Measurements from ENCODE around the gene DSP. TPM values are rescaled to one million over a fixed set of nuclear protein-coding genes. Genes with fewer than 3 reads are reported as not detected.
A peak's percentile ranks its signal among the peaks of the same experiment; 100 is the strongest.

The DSP gene
- polyA plus RNA-seq, 6 donors from 2014 or later, result 6.3 to 49.2 (median 15.8) TPM

GRCh38 chr6:7515363-7515762, 26.1 kb upstream of the DSP start:
- H3K4me1 Mint-ChIP-seq, result no peaks in the 10 kb centered on the region
- no peak overlapping the region for H3K27ac Mint-ChIP-seq
- H3K9me3 Mint-ChIP-seq, result no peaks in the 10 kb centered on the region
- DNase-seq (no peak), ATAC-seq (ENCODE audit: low read depth in 2 of 2) (no peak)
- H3K36me3 Mint-ChIP-seq, result no peaks in the 10 kb centered on the region
- peaks cover 2 to 53% (median 39%) of the 10 kb centered on the region in 3 donors for H3K27me3 Mint-ChIP-seq
- no peak overlapping the region for H3K4me3 Mint-ChIP-seq

GRCh38 chr6:7518877-7519276, 22.6 kb upstream of the DSP start:
- Mint-ChIP-seq H3K27me3 (peaks cover 4 to 31% (median 29%) of the 10 kb centered on the region in 3 donors), H3K36me3 (no peaks in the 10 kb centered on the region), H3K4me1 (peaks cover 0 to 14% (median 9%) of the 10 kb centered on the region in 3 donors), H3K27ac (no peak overlapping the region), H3K9me3 (no peaks in the 10 kb centered on the region), H3K4me3 (no peak overlapping the region)
- no peak for ATAC-seq (ENCODE audit: low read depth in 2 of 2)
- no peak for DNase-seq

DNA sequence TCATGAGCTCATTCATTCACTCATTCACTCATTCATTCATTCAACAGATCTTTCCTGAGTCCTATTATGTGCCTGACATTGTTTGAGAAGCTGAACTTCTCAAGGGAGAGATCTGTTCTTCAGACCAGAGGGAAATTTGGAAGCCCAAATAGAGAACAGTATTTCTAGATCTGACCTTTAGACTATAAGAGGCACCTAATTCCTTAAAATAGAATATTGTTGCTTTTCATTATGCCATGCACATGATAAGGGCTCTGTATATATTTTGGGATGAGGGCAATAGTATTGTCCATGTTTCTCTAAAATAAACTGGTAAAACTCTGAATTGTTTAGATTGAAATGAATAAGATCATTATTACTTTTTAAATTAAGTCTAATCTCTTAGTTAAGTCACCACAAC, 18.6 kb upstream of the DSP start:
- Mint-ChIP-seq H3K27me3 (peaks cover 31 to 56% (median 40%) of the 10 kb centered on the region in 3 donors), H3K4me3 (no peak overlapping the region), H3K9me3 (no peaks in the 10 kb centered on the region), H3K36me3 (no peaks in the 10 kb centered on the region), H3K4me1 (peaks cover 0 to 14% (median 9%) of the 10 kb centered on the region in 3 donors), H3K27ac (peak overlapping the region in 1 of 6 donors; percentile 42)
- no peak for DNase-seq
- no peak for ATAC-seq (ENCODE audit: low read depth in 2 of 2)

GRCh38 chr6:7523922-7524321, 17.5 kb upstream of the DSP start:
- no peaks in the 10 kb centered on the region for H3K9me3 Mint-ChIP-seq
- ATAC-seq (ENCODE audit: low read depth in 2 of 2), result no peak
- H3K4me1 Mint-ChIP-seq, result peaks cover 0 to 14% (median 9%) of the 10 kb centered on the region in 3 donors
- no peaks in the 10 kb centered on the region for H3K36me3 Mint-ChIP-seq
- H3K27me3 Mint-ChIP-seq, result peaks cover 35 to 62% (median 48%) of the 10 kb centered on the region in 3 donors
- no peak overlapping the region for H3K4me3 Mint-ChIP-seq
- H3K27ac Mint-ChIP-seq, result no peak overlapping the region
- no peak for DNase-seq

DNA sequence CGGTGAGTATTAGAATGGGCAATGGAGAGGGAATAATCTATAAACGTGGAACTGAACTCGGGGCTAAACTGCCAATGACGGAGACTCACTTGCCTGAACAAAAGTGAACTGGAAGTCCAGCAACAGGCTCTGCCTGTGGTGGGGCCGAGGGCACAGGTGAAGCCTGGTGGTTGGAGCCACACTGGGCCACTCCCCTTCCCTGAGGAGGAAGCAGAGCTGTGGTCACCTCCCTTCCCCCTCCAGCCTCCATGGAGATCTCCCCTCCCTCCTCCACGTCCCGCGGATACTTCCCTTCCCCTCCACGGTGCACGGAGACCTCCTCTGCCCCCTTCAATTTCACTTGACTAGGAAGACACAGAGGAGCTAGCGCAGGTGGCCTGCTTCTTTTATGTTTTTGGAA, 14.7 kb upstream of the DSP start:
- ATAC-seq (ENCODE audit: low read depth in 2 of 2) (no peak), DNase-seq (no peak)
- Mint-ChIP-seq H3K9me3 (no peaks in the 10 kb centered on the region), H3K36me3 (no peaks in the 10 kb centered on the region), H3K27ac (no peak overlapping the region), H3K27me3 (peaks cover 35 to 56% (median 51%) of the 10 kb centered on the region in 3 donors), H3K4me3 (peak overlapping the region in 1 of 8 donors; percentile 67), H3K4me1 (peaks cover 0 to 10% (median 8%) of the 10 kb centered on the region in 3 donors)

DNA sequence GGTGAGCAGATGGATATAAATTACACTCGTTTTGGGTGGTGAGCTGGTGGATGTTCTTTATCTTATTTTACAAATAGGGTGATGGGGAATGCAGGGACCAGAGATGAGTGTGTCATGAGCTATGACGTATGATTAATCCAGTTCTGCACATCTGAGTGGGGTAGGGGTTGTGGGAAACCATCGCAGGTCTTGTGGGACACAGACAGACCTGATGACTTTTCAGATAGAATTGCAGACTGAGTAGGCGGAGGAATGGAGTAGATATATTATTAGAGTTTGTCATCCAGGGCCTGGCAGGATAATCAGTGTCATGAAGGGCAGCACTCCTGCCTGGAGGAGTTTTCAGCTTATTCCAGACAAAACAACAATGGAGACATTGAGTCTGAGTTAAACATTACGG, 12.9 kb upstream of the DSP start:
- Mint-ChIP-seq H3K4me1 (no peaks in the 10 kb centered on the region), H3K36me3 (no peaks in the 10 kb centered on the region), H3K27me3 (peaks cover 35 to 56% (median 47%) of the 10 kb centered on the region in 3 donors), H3K27ac (no peak overlapping the region), H3K4me3 (no peak overlapping the region), H3K9me3 (no peaks in the 10 kb centered on the region)
- no peak for ATAC-seq (ENCODE audit: low read depth in 2 of 2)
- DNase-seq, result no peak

DNA sequence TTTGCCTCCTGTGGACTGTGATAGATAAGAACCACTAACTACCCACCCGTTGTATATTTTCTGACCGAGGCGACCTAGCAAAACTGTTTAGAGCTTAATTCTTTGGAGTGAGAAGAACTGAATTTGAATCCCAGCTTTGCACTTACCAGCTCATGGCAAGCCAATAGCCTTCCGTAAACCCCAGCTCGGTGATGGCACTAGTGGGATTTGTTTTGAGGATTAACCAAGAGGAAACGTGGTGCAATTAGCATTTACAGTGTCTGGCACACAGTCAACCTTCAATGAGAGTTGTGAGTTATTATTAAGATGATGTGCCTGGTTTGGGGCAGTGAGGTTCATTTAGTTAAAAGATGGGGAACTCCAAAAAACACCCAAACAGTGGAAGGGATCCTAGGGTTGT, 12.3 kb upstream of the DSP start:
- Mint-ChIP-seq H3K27ac (no peak overlapping the region), H3K4me3 (no peak overlapping the region), H3K36me3 (no peaks in the 10 kb centered on the region), H3K9me3 (no peaks in the 10 kb centered on the region), H3K4me1 (no peaks in the 10 kb centered on the region), H3K27me3 (peaks cover 32 to 56% (median 47%) of the 10 kb centered on the region in 3 donors)
- DNase-seq (no peak), ATAC-seq (ENCODE audit: low read depth in 2 of 2) (no peak)

GRCh38 chr6:7532232-7532631, 9.2 kb upstream of the DSP start:
- DNase-seq, result no peak

GRCh38 chr6:7532821-7533220, 8.7 kb upstream of the DSP start:
- DNase-seq, result no peak
- no peaks in the 10 kb centered on the region for H3K9me3 Mint-ChIP-seq
- H3K4me1 Mint-ChIP-seq, result no peaks in the 10 kb centered on the region
- no peak overlapping the region for H3K27ac Mint-ChIP-seq
- peaks cover 8 to 48% (median 35%) of the 10 kb centered on the region in 3 donors for H3K27me3 Mint-ChIP-seq
- no peak for ATAC-seq (ENCODE audit: low read depth in 2 of 2)
- H3K36me3 Mint-ChIP-seq, result no peaks in the 10 kb centered on the region
- H3K4me3 Mint-ChIP-seq, result no peak overlapping the region

More at GRCh38 chr6:7532232-7532631, 9.2 kb upstream of the DSP start:
- Mint-ChIP-seq H3K36me3 (no peaks in the 10 kb centered on the region), H3K27ac (no peak overlapping the region), H3K27me3 (peaks cover 12 to 43% (median 35%) of the 10 kb centered on the region in 3 donors), H3K9me3 (no peaks in the 10 kb centered on the region), H3K4me3 (no peak overlapping the region), H3K4me1 (no peaks in the 10 kb centered on the region)
- no peak for ATAC-seq (ENCODE audit: low read depth in 2 of 2)

DNA sequence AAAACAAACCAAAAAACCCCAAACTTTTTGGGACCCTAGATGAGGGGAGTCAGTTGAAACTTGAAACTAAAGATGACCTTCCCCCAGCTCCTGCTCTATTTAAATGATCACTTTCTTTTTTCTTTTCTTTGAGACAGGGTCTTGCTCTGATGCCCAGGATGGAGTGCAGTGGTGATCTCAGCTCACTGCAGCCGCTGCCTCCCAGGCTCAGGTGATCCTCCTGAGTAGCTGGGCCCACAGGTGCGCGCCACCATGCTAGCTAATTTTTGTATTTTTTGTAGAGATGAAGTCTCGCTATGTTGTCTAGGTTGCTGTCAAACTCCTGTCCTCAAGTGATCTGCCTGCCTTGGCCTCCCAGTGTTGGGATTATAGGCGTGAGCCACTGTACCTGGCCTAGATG, 7.3 kb upstream of the DSP start:
- no peaks in the 10 kb centered on the region for H3K36me3 Mint-ChIP-seq
- H3K27ac Mint-ChIP-seq, result peak overlapping the region in 1 of 6 donors; percentile 51
- peaks cover 2 to 51% (median 37%) of the 10 kb centered on the region in 3 donors for H3K27me3 Mint-ChIP-seq
- H3K4me3 Mint-ChIP-seq, result no peak overlapping the region
- no peak for DNase-seq
- peaks cover 0 to 1% (median 0%) of the 10 kb centered on the region in 7 donors for H3K9me3 Mint-ChIP-seq
- no peak for ATAC-seq (ENCODE audit: low read depth in 2 of 2)
- no peaks in the 10 kb centered on the region for H3K4me1 Mint-ChIP-seq

DNA sequence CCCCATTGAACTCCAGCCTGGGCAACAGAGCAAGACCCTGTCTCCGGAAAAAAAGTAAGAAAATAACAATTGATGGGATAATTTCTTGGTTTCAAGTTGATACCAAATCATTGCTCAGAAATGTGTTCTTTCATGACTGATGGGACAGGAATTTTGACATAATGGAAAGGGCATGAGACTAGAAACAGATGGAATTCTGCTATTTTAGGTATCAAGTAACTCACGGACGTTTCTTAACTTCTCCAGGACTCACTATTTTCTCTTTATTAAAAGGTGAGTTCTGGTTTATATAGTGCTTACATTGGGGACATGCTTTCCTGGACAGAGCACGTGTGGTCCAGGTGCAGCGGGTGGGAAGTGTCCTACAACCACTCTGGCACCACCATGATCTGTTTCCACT, 6.0 kb upstream of the DSP start:
- H3K27me3 Mint-ChIP-seq, result peaks cover 0 to 46% (median 33%) of the 10 kb centered on the region in 3 donors
- H3K4me3 Mint-ChIP-seq, result no peak overlapping the region
- H3K36me3 Mint-ChIP-seq, result no peaks in the 10 kb centered on the region
- ATAC-seq (ENCODE audit: low read depth in 2 of 2) (no peak), DNase-seq (no peak)
- H3K4me1 Mint-ChIP-seq, result peaks cover 0 to 6% (median 1%) of the 10 kb centered on the region in 3 donors
- H3K9me3 Mint-ChIP-seq, result peaks cover 0 to 1% (median 0%) of the 10 kb centered on the region in 7 donors
- H3K27ac Mint-ChIP-seq, result no peak overlapping the region

DNA sequence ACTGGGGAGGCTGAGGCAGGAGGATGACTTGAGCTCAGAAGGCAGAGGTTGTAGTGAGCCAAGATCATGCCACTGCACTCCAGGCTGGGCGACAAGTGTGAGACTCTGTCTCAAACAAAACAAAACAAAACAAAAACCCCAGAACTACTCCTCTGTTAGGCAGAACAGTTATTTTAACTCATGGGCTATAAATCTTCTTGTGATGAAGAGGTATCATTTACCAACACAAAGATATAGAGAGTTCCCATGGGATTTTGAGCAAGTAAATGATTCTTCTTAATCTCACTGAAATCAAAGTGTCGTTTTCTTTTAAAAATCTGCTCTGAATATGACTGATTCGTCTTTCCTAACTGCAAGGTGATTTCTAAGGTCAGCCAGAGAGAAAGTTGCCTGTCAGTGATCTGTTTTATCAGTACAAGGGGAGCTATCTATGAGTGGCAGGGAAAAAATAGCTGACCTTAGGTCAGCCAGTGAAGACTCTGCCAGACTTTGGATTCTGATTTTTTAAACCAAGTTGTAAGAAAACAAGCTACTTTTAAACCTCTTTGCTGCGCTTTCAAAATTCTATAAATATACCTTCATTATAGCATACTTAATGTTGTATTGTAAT, 3.8 kb upstream of the DSP start:
- H3K9me3 Mint-ChIP-seq, result peaks cover 0 to 1% (median 0%) of the 10 kb centered on the region in 7 donors
- DNase-seq, result no peak
- peak overlapping the region in 1 of 6 donors; percentile 10 for H3K27ac Mint-ChIP-seq
- H3K36me3 Mint-ChIP-seq, result no peaks in the 10 kb centered on the region
- H3K4me3 Mint-ChIP-seq, result peak overlapping the region in 1 of 8 donors; percentile 51
- no peak for ATAC-seq (ENCODE audit: low read depth in 2 of 2)
- peaks cover 0 to 48% (median 33%) of the 10 kb centered on the region in 3 donors for H3K27me3 Mint-ChIP-seq
- H3K4me1 Mint-ChIP-seq, result peaks cover 3 to 11% (median 7%) of the 10 kb centered on the region in 3 donors

- peaks cover 0 to 1% (median 0%) of the 10 kb centered on the region in 7 donors for H3K9me3 Mint-ChIP-seq
- ATAC-seq (ENCODE audit: low read depth in 2 of 2), result no peak
- H3K4me3 Mint-ChIP-seq, result peak overlapping the region in 2 of 8 donors; percentile 47 to 51
- no peak for DNase-seq
- H3K27me3 Mint-ChIP-seq, result peaks cover 0 to 48% (median 33%) of the 10 kb centered on the region in 3 donors
- H3K36me3 Mint-ChIP-seq, result no peaks in the 10 kb centered on the region
- peak overlapping the region in 1 of 6 donors; percentile 16 for H3K27ac Mint-ChIP-seq
- H3K4me1 Mint-ChIP-seq, result peaks cover 3 to 15% (median 7%) of the 10 kb centered on the region in 3 donors
Observed at GRCh38 chr6:7538484-7538883, 3.0 kb upstream of the DSP start.

- no peak for ATAC-seq (ENCODE audit: low read depth in 2 of 2)
- DNase-seq, result peak; percentile 12
Observed at GRCh38 chr6:7540595-7540994, 876 bp upstream of the DSP start.

More at GRCh38 chr6:7540595-7540994, 876 bp upstream of the DSP start:
- Mint-ChIP-seq H3K4me1 (peaks cover 3 to 32% (median 13%) of the 10 kb centered on the region in 3 donors), H3K9me3 (peaks cover 0 to 1% (median 0%) of the 10 kb centered on the region in 7 donors), H3K27me3 (peaks cover 0 to 69% (median 31%) of the 10 kb centered on the region in 3 donors), H3K4me3 (peak overlapping the region; percentile 80 to 93 (median 88)), H3K27ac (peak overlapping the region in 4 of 6 donors; percentile 16 to 94 (median 58)), H3K36me3 (no peaks in the 10 kb centered on the region)

Measured in naive B cell (primary cell).